HG03378 (cell line): ENCODE data around the gene ASCC3.
"Not testable (repeated sequence)": the region's sequence is repeated elsewhere in the genome, so short reads cannot be mapped to it uniquely, and the experiment has no call there.

ENCODE experiments used
- ATAC-seq: cut with Tn5 transposase; IDR thresholded peaks from one replicate; pipeline ENCODE4 v1.9.1; 2021; ENCODE audit warnings: mild to moderate bottlenecking, moderate library complexity; ENCODE audit not compliant: unreplicated experiment

The ASCC3 gene

DNA sequence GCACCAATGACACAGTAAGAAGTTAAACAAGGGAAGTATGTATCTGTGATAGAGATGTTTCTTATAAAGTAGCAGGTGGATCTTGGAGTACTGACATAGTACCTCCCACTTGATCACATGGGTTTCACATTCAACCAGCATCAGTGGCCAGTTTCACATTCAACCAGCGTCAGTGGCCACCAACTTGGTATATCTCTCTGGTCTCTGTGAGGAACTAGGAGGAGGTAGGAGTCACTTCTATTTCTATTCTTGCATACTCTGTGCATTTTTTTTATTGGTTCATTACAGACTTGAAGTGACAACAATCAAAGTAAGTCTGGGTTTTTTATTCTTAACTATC, 216.1 kb downstream of the ASCC3 start:
- ATAC-seq: peak; percentile 98

GRCh38 chr6:100664274-100665040, 216.7 kb downstream of the ASCC3 start:
- peak; percentile 27 for ATAC-seq

- ATAC-seq: no peak
Measured at GRCh38 chr6:100663219-100663863, 217.8 kb downstream of the ASCC3 start.

GRCh38 chr6:100662264-100662663, 218.9 kb downstream of the ASCC3 start:
- no peak for ATAC-seq

DNA sequence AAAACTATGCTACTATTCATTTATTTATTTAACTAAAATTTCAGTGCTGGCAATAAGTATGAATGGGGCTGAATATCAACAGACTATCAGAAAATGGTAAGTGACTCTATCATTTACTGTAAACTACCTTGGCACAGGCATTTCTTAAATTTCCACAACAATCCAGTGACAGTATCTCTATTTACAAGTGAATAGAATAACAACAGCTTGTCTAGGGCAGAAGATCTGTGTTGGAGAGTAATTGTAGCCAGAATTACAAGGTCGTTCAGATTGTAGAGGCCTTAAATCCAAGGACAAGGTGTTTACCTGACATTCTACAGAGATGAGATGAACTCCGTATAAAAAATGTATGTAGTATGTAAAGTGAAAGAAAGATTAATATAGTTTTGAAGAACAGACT, 222.6 kb downstream of the ASCC3 start:
- ATAC-seq: no peak

GRCh38 chr6:100657678-100658330, 223.3 kb downstream of the ASCC3 start:
- ATAC-seq: peak; percentile 62

DNA sequence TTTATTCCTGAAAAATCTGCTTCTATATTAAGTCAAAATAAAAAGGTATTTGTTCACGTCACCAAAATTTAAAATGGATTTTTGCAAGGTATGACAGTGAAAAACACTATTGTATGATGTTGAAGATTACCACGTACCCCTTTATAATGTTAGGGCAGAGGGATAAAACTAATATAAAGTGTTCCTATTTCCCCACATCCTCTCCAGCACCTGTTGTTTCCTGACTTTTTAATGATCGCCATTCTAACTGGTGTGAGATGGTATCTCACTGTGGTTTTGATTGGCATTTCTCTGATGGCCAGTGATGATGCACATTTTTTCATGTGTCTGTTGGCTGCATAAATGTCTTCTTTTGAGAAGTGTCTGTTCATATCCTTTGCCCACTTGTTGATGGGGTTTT, 240.0 kb downstream of the ASCC3 start:
- ATAC-seq: not testable (repeated sequence)

DNA sequence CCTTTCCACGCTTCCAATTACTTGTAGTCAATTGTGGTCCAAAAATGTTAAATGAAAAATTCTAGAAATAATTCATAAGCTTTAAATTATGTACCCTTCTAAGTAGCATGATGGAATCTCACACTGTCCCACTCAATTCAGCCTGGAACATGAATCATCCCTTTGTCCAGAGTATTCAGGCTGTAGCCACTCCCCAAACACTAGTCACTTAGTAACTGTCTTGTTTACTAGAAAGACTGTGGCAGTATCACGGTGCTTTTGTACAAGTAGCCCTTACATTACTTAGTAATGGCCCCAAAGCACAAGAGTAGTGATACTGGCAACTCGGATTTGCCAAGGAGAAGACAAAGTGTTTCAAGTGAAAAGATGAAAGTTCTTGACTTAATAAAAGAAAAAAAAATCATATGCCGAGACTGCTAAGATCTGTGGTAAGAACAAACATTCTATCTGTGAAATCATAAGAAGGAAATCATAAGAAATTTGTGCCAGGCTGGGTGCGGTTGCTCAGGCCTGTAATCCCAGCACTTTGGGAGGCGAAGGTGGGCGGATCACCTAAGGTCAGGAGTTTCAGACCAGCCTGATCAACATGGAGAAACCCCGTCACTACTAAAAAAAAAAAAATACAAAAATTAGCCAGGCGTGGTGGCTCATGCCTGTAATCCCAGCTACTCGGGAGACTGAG, 247.9 kb downstream of the ASCC3 start:
- no peak for ATAC-seq

DNA sequence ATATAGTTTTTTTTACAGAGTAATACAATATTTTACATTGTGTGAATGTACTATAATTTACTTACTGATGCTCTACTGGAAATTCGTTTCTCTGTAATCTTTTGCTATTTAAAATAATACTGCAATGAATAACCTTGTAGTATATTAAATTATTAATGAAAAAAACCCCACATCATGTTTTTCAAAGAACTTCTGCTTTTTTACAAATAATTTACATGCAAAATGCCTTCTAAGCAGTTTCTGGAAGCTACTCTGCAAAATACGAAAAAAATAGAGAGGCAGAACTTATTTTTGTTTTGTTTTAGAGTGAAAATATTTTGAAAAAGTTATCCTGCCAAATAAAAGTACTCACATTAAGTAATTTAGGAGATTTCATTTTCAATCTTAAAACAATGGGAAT, 250.6 kb downstream of the ASCC3 start:
- ATAC-seq: no peak

DNA sequence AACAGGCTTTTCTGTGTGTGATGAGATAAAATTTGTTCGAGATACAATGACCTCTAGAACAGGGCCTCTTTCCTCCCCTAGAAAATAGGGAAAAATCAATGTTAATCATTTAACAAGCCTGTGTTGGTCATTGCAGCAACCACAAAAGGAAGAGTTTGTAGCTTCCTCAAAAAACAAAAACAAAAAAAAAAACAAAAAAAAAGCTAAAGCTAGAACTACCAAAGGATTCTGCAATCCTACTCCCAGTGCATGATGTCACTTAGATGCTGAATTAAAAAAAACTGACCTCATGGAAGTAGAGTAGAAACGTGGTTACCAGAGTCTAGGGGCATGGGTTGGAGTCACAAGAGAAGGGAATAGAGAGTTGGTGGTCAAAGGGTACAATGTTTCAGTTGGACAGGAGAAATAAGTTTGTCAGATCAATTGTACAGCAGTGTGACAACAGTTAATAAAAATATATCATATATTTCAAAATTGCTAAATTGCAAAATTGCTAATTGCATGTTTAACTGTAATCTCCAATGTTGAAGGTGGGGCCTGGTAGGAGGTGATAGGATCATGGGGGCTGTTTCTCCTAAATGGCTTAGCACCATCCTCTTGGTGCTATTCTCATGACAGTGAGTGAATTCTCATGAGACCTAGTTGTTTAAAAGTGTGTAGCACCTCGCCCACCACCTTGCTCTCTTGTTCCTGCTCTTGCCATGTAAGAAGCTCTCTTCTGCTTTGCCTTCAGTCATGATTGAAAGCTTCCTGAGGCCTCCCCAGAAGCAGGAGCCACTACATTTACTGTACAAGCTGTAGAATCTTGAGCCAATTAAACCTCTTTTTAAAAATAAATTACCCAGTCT, 253.0 kb downstream of the ASCC3 start:
- ATAC-seq: no peak

GRCh38 chr6:100626721-100627120, 254.4 kb downstream of the ASCC3 start:
- ATAC-seq: no peak

GRCh38 chr6:100622907-100623692, 258.0 kb downstream of the ASCC3 start:
- ATAC-seq: no peak

- ATAC-seq: no peak
Measured at GRCh38 chr6:100620085-100620840, 260.9 kb downstream of the ASCC3 start.

DNA sequence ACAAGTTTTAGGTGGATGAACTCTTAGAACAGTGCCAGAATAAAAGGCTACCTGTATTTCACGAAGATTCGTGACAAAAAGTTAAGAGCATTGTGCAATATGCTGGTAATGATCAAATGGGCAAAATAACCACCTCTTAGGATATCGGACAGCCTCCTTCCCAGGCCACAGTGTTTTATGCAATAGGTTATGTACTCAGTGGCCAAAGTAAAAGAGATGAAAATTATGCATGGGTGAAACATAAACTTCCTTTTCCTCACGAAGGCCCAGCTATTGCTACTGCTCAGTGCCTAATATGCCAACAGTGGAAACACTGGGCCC, 262.8 kb downstream of the ASCC3 start:
- ATAC-seq: no peak

GRCh38 chr6:100617633-100618350, 263.3 kb downstream of the ASCC3 start:
- peak; percentile 61 for ATAC-seq

- ATAC-seq: no peak
Measured at GRCh38 chr6:100614933-100615332, 266.2 kb downstream of the ASCC3 start.

- no peak for ATAC-seq
Measured at GRCh38 chr6:100614386-100614785, 266.7 kb downstream of the ASCC3 start.

- no peak for ATAC-seq
Measured at GRCh38 chr6:100613656-100614055, 267.5 kb downstream of the ASCC3 start.

- no peak for ATAC-seq
Measured at GRCh38 chr6:100612094-100612493, 269.0 kb downstream of the ASCC3 start.
